GM19025 (cell line): ENCODE measurements around the gene COL1A2.

Experiments
- ATAC-seq: cut with Tn5 transposase; IDR thresholded peaks from one replicate; pipeline ENCODE4 v1.9.1; 2021; ENCODE audit warnings: mild to moderate bottlenecking, low read depth, moderate library complexity; ENCODE audit not compliant: unreplicated experiment

The COL1A2 gene

DNA sequence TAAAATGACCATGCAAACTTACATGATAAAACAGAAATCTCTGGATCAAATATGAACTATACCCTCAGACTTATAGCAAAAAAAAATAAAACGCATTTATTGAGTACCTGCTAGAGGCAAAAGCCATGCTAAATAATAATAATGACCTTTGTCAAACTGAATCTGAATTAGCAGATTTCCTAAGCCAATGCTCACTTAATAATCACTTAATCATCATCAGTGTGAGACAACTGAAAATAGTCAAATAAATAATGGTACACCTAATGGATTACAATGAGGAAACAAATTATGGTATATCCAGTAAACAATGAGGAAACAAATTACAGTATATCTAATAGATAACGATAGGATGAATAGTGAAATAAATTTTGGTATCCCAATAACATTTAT lies 37.6 kb downstream of the COL1A2 start:
- ATAC-seq, result no peak

DNA sequence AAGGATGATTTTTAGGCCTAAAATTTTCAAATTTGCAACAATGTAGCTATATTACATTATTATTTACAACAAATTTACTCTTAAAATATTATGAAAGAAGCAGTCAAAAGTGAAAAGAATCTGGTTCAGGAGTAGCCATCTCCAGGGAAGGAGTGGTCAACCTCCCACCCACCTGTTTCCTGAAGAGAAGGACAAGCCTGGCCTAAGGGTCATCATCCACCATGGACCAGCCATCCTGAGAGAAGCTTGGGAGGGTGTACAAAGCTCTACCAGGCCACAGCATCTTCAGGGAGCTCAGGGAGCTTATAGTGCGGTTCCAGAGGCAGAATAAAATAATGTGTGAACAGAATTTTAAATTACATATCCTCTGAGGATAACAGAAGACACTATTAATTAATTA lies 38.1 kb downstream of the COL1A2 start:
- no peak for ATAC-seq

DNA sequence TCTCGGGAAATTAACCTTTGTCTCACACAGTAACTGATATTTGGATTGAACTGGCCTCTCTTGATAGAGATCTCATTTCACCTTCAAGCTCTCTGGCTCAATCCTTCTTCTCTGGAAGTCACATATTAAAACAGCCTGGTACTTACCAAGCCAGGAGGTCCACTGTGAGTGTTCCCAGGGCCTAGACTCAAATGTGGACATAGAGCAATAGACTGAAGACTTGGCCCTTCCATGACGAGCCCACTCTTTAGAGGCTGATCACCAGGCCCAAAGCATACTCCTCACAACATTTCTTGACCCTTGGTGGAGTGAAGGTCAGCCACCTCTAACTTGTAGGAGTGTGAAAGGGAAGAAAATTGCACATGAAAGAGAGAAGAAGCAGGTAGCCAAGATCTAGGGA lies 38.5 kb downstream of the COL1A2 start:
- ATAC-seq, result no peak

DNA sequence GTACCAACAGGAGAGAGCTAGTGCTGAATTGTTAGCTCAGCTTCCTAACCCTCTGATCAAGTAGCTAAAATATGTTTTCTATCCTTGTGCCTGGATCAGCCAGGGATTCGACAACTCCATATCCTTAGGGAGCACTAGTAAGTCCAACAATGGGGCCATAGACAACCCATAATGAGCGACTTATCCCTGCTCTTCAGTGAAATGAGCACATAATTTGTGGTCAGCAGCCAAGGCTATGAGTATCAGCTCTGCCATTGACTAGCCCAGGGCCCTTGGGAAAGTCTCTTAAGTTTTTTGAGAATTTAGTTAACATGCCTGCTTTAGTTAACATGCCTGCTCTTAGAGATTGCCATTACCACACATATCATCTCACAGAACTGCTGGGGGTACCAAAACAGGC lies 39.3 kb downstream of the COL1A2 start:
- ATAC-seq, result no peak

DNA sequence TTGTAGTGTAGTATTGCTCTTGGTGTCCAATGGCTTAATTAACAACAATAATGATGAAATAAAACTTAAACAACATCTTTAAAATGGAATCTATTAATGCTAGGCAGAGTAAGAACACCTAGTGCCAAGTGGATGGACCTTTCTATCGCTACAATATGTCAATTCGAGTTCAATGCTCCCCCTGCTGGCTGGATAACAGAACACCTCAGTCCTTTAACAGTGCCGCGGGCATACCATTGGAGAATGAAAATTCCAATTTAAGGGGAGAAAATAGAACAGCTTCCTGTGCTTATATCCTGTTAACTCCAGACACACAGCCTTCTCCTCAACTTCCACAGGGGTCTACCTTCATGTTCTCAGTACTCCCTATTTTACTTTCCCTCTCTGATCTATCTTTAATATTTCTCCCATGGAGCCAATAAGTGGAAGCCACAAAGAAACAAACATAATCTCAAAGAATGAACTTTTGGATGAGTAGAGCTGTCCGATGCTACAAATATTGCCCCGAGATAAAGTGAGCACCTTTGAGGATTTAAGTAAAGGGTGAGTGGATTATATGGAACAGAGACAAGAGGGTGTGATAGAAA lies 41.4 kb downstream of the COL1A2 start:
- ATAC-seq, result peak; percentile 92

DNA sequence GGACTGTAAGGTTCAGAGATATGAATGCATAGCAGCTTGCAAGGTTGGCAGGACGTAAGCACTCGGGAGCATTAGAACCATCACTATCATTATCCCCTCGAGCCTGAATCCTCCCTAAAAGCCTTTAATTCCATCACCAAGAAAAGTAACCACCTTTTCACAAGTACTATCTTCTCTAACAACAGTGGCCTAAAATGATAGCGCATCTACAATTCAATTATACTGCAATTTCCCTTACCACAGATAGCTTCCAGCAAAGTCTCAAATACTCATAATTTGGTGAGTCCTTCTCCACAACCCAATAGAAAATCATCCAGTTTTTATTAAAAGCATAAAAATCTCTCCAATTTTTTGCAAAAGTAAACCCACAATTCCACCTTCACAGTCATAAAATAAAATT lies 42.0 kb downstream of the COL1A2 start:
- ATAC-seq, result no peak

DNA sequence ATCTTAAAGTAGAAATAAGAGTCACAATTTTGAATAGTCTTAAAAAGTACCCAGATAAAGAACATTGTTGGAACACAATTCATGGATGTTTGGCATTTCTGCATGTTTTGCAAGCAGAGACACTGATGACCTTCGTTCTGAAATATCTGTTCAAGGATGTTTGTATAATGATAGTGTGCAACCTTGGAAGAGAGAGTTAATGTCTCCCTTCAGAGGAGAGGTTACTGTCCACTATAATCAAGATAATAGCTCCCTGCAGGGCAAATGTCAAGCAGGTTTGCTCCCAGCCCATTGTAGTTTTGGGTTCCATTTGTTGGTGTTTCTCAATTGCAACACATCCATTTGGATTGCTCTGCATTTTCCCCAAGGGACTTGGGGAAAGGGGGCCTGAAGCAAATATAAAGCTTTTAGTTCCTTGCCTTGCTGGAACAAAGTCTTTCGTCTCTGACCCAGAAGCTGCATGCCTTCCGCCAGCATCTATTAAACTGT lies 45.2 kb downstream of the COL1A2 start:
- no peak for ATAC-seq

DNA sequence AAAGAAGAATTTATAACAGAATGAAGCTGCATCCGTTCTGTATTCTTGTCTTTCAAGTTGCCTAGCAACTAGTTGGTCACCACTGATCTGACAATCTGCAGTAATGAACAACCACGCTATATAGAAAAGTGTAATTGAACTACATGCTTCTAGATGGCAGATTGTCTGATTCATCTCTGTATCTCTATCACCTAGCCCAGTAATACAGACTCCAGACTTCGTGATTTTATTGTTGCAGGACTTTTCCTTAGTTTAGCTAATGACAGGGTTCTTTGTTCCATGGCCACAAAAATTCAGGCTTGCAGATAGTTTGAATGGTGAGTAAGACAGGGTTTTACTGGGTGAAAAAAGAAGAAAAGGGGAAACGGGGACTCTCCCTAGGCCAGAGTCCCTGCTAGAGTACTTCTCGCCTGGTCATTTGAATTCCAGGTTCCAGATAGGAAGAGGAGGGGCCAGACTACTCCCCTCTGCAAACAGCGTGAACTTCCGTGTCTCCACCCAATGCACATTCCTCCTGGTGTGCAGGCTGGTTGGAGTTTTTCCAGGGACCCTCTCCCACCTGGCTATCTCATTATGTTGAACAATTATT lies 45.9 kb downstream of the COL1A2 start:
- no peak for ATAC-seq

DNA sequence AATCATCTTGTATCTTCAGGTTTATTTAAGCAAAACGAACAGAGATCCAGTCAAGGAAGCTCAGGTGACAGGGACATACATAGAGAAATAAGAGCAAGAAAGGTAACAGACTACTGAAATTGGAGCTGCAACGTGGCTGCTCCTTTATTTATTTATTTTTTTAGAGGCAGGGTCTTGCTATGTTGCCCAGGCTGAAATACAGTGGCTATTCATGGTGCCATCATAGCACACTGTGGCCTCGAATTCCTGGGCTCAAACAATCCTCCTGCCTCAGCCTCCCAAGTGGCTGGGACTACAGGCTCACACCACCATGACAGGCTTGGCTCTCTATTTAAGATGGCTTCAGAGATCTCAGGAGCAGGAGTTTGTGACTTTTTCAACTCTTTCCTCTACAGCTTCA lies 46.4 kb downstream of the COL1A2 start:
- ATAC-seq, result no peak

DNA sequence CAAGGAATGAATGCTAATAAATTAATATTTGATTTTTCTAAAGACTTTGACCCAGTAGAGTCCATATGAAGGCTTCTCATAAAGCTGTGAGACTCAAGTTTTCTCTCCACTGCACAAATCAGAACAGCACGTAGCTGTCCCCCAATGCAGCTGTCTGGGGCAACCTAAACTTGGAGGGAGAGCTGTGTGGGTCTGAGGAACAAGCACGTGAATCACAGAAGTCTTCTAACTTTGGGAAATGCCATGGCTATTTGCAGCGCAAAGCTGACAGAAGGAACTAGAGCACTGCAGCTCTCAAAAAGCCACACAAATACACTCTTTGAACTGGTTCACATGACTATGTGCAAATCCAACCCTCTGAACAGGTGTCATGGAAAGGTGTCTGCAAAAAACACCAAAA lies 47.9 kb downstream of the COL1A2 start:
- no peak for ATAC-seq

DNA sequence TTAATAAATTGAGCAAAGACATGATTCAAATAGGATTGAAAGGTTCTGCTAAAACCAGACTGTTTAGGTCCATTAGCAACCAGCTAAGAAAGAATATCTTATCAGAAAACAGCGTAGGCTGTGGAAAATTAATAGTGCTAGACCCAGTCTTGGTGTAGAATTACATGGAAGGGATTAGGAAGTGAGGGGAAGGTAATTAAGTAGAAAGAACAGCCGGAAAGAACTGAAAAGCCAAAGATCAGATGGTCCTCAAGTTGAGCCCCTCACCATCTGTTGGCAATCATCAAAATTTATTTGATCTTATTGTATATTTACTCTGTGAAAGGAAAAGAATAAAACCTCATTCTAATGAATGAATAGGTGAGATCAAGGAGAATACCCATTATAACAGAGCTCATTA lies 50.1 kb downstream of the COL1A2 start:
- no peak for ATAC-seq

DNA sequence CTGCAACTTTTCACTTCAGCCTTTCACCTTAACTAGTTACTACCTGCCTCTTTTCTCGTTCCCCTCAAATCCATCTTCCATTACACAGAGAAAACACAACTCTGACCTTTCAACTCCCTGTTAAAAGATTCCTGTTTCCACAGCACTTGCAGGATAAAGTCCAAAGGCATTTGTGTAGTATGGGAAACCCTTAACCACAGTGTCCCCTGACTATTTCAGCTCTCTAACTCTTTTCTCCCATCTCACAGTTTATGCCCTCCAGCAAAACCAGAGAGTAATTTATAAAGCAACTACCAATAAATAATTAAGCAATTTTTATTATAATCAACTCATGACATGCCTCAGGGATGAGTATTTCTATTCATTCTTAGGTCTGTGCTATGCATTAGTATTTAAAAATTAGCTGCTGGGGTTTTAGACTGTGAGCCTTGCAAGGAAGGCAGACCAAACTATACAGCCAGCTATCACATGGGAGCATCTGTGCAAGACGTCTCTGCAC lies 51.0 kb downstream of the COL1A2 start:
- ATAC-seq, result no peak

DNA sequence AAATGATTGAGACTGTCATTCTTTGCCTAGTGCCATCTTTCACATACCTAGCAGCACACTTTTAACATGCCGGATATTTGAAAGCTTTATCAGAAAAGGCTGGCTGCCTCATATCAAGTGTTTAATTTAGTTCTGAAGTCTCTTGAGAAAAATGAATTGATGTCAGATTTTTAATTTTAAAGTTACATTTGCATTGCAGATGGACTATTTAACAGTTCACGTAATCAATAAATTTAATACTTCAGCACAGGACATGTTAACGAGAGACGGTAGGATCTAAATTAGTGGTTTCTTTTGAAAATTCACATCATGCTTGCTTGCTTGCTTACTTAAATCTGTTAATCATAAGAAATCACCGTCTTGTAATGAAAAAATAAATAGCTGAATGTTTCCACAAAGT lies 51.6 kb downstream of the COL1A2 start:
- ATAC-seq, result no peak

DNA sequence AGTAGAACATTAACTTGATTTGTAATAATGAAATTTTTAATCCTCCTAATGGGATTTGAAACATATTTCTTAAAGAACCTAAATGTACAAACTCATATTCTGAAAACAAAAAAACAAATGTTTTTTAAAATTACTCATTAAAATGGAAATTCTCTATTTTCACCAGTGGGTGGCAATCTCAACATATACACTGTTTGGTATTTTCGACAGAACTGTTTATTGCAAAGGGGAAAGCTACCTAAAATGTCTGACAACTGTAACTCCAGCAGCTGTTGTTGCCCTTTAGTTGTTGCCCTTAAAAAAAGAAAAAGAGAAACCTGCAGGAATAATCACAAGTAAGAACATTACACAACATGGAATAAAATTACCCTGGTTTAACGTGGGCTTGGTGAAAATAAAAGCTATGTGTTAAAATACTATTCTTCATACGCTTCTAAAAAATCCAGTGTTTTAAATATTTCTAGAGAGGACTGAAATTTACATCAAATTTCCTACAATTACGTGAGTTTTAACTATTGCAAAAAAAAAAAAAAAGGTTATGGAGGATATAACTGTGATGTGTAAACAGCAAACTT lies 54.5 kb downstream of the COL1A2 start:
- ATAC-seq, result no peak

DNA sequence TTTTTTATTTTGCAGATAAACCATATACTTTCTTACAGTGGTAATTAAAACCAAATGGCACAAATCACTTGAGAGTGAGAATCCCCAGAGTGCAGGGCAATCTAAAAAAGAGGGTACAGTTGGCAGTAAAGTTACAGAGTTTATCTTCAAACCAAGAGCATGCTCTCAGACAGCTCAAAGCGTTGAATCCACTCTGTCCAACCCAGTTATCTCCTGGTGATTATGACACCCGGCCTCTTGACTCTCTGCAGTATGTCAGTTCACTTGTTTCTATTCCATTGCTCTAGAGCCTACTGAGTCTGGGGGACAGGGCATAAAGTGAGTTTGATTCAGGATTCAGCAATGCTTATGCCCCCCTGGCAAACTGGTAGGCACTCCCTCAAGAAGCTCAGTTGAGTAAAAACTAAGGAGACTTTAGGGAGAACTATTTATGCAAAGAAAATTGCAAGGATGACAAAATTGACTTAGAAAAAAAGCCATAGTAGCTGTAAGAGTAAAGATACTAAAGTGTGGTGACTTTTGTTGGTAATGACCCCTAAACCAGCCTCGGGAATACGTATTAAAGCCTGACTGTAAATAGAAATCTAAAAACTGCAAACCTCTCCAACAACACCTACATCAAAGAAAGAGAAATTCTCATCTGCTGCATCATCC lies 55.5 kb downstream of the COL1A2 start:
- no peak for ATAC-seq

DNA sequence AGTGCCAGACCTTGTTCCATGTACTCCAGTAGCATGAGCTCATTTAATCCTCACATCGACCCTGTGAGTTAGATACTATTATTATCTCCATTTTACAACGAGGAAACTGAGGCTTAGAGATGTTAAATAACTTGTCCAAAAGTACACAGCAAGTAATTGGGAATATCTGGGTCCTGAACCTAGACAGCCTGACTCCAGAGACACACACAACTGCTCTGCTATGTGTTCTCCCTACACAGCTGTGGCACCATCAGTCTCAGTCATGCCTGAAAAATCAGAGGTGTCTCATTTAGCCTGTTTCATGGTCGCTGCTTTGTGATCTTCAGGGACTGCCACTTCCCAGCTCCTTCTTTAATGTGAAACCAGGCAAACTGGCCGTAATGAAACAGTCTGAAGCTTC lies 56.5 kb downstream of the COL1A2 start:
- ATAC-seq, result no peak

DNA sequence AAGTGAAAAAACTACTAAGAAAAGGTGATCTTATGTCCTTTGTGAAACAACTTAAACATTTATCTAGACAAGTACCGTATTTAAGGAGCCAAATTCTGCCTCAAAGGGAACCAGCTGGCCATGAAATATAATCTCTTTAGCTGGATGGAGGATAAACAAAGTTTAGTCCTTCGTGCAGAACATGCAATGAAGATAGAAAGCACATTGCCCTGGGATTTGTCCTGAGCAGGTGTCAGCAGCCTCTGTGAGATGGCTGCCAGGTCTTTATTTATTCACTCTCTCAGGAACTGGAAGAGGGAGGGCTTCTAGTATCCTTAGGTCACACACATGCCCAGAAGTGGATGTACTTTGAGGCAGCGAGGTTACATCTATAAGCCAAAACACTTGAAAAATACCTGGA lies 57.5 kb downstream of the COL1A2 start:
- no peak for ATAC-seq

DNA sequence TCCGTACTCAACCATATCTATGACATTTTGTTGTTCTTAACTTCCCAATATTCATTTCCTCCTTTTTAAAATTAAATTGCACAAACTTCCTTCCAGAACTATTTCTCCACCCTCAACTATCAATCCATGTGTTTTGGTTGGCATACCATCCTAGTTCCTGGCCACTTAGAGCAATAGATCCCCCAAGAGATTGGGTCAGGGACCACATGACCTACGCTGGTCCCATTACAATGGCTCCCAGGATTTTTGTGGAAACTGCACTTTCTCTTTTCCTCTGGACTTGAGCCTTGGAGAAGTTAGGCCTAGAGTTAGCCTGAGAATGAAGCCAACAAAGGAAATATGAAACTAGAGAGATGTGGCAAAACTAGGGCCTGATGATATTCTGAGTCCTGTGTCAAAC lies 59.2 kb downstream of the COL1A2 start:
- ATAC-seq, result no peak

DNA sequence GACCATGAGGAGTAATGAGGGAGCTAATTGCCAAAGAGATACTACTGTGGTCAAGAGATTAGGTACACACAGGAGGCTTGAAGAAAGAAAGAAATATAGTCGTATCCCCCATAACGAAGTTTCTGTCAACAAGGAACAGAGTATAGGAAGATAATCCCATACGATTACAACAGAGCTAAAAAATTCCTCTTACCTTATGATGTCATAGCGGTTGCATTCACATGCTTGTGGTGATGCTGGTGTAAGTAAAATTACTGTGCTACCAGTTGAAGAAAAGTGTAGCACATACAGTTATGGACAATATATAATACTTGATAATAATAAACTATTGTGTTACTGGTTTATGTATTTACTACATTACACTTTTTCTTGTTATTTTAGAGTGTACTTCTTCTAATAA lies 63.3 kb downstream of the COL1A2 start:
- ATAC-seq, result no peak

DNA sequence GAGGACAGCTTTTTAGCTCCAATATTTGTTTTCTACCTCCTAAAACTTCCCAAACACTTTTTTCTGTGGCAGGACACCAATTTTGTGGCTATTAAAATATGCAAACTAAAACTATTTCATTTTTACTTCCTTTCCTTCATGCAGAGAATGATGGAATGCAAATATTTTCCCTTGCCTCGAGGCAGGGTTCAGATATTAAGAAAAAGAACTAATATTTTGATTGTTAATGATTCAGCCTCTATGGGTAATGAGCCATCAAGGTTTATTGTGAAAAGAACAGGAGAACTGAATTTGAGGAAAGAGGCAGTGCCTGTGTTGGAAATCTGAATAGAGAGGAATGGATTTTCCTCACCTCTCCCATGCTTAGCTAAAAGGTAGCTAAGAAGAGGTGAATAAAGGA lies 71.8 kb downstream of the COL1A2 start:
- no peak for ATAC-seq

DNA sequence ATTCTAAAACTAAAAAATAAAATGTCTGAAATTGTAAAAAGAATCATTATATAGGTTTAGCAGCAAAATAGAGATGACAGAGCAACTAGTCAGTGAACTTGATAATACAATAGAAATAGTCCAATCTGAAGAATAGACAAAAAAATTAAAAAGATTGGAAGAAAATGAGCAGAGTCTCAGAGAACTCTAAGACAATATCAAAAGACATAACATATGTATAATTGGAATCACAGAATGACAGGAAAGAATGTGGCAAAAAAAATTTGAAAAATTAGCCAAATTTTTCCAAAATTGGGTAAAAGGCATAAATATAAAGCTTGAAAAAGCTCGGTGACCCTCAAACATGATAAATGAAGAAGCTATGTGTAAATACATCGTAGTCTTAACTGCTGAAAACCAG lies 76.9 kb downstream of the COL1A2 start:
- no peak for ATAC-seq

DNA sequence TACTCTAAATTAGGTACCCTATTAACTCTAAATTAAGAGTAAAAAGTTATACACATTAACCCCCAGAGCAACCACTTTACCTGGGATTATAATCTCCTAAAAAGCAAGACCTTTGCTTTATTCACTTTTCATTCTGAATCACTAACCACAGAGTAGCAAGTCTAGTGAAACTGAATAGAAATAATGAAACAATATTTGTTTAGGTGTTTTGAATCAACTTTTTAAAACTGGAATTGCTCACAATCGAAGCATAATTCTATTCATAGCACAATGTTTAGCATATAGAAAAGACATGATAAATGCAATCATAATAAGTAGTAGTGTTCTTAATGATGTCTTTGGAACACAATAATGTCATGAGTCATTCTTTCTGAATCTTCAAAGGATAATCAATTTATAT lies 77.9 kb downstream of the COL1A2 start:
- no peak for ATAC-seq
